SK-N-SH (cell line): Measurements from ENCODE around the gene OSBPL6.

Source experiments
- ELF1 ChIP-seq: IDR thresholded peaks from 2 replicates; pipeline ENCODE4 v1.4.0; 2012
- EP300 ChIP-seq, 2 experiments: IDR thresholded peaks; 2 replicates each; pipeline versions ENCODE4 v1.4.0 to v1.6.1; 2012; ENCODE audit warnings: borderline replicate concordance in 1 of 2, low read depth in 1 of 2, low read length in 1 of 2
- FOSL2 ChIP-seq: IDR thresholded peaks from 2 replicates; pipeline ENCODE4 v1.4.0; 2012; ENCODE audit warnings: low read depth, mild to moderate bottlenecking, moderate library complexity, borderline replicate concordance
- FOXM1 ChIP-seq: IDR thresholded peaks from 2 replicates; pipeline ENCODE4 v1.4.0; 2012; ENCODE audit warnings: low read depth, mild to moderate bottlenecking
- GABPA ChIP-seq: IDR thresholded peaks from 2 replicates; pipeline ENCODE4 v1.4.0; 2012; ENCODE audit warnings: low read depth, mild to moderate bottlenecking
- POLR2AphosphoS5 ChIP-seq: IDR thresholded peaks from 2 replicates; pipeline ENCODE4 v1.6.1; 2012; ENCODE audit warnings: low read depth, low read length
- RFX5 ChIP-seq: IDR thresholded peaks from 2 replicates; pipeline ENCODE4 v1.6.1; 2012; ENCODE audit warnings: mild to moderate bottlenecking, improper control_type of control experiment, low read length
- SMC3 ChIP-seq: IDR thresholded peaks from 2 replicates; pipeline ENCODE4 v1.6.1; 2012; ENCODE audit warnings: low read depth, low read length, improper control_type of control experiment
- TAF1 ChIP-seq: IDR thresholded peaks from 2 replicates; pipeline ENCODE4 v1.6.1; 2012; ENCODE audit warnings: low read depth, mild to moderate bottlenecking, low read length, moderate library complexity, borderline replicate concordance
- TEAD4 ChIP-seq: IDR thresholded peaks from 2 replicates; pipeline ENCODE4 v1.4.0; 2012; ENCODE audit warnings: mild to moderate bottlenecking, borderline replicate concordance; ENCODE audit not compliant: insufficient read depth
- YY1 ChIP-seq: IDR thresholded peaks from 2 replicates; pipeline ENCODE4 v1.4.0; 2012; ENCODE audit warnings: low read depth, mild to moderate bottlenecking
- TF ChIP-seq, protein P1 (sequence below): fragments of 200-600 bp; sonication (generic); IDR thresholded peaks from 2 replicates; pipeline ENCODE4 v1.6.1; 2017; ENCODE audit warnings: antibody characterized with exemption, mild to moderate bottlenecking, moderate library complexity

DNA sequence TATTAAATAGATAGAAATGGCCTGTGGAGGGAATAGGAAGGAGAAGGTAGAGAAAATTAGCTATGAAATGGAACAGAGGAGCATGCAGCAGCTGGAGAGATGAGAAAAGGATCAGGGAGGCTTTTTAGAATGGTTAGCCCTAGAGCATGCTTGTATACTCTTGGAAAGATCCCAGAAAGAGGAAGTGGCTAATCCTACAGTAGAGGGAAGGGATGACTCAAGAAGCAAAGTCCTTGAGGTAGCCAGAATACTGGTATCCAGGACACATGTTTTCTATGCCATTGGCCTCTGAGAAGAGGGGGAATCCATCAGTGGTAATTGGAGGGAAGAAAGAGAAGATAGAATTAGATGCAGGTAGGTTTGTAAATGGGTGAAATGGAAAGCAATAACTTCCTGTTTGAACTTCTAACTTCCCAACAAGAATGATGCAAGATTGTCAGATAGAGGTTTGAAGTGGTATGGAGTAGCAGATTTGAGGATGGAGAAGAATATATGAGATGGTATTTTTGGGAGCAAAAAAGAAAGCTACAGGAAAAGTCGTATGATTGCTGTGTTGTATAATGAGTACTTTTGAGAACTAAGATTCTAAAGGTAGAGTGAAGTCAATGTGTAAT, 17.1 kb upstream of the OSBPL6 start:
- TF ChIP-seq, protein P1, sequence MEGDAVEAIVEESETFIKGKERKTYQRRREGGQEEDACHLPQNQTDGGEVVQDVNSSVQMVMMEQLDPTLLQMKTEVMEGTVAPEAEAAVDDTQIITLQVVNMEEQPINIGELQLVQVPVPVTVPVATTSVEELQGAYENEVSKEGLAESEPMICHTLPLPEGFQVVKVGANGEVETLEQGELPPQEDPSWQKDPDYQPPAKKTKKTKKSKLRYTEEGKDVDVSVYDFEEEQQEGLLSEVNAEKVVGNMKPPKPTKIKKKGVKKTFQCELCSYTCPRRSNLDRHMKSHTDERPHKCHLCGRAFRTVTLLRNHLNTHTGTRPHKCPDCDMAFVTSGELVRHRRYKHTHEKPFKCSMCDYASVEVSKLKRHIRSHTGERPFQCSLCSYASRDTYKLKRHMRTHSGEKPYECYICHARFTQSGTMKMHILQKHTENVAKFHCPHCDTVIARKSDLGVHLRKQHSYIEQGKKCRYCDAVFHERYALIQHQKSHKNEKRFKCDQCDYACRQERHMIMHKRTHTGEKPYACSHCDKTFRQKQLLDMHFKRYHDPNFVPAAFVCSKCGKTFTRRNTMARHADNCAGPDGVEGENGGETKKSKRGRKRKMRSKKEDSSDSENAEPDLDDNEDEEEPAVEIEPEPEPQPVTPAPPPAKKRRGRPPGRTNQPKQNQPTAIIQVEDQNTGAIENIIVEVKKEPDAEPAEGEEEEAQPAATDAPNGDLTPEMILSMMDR: no peak
- TF ChIP-seq GABPA: no peak
- TF ChIP-seq TEAD4: no peak
- TF ChIP-seq FOSL2: no peak
- TF ChIP-seq FOXM1: no peak
- TF ChIP-seq POLR2AphosphoS5: no peak
- TF ChIP-seq ELF1: no peak
- TF ChIP-seq EP300 (IDR thresholded peaks at IDR 0.05; ENCODE audit: borderline replicate concordance in 1 of 2, low read depth in 1 of 2, low read length in 1 of 2): no peak
- TF ChIP-seq RFX5: no peak
- TF ChIP-seq SMC3: no peak
- TF ChIP-seq TAF1: no peak
- no peak for TF ChIP-seq YY1
